GM23338 (cell line): Measurements from ENCODE around the gene CETN1. TPM values are rescaled to one million over a fixed set of nuclear protein-coding genes. Genes with fewer than 3 reads are reported as not detected.

ENCODE experiments used
- ATAC-seq: fragments of 200-7000 bp; cut with Tn5 transposase; 3 replicates; pipeline ENCODE4 v1.9.1; 2020
- DNase-seq: peaks from one replicate; pipeline ENCODE4 v3.0.0-alpha.2; 2015; ENCODE audit warnings: low spot score
- H2AFZ ChIP-seq: fragments of 200-600 bp; sonication (generic); 2 replicates; pipeline ENCODE4 v1.8.0; 2016; ENCODE audit warnings: antibody characterized with exemption, mild to moderate bottlenecking, moderate library complexity
- H3F3A ChIP-seq: fragments of 200-600 bp; sonication (generic); replicated peaks from 2 replicates; pipeline ENCODE4 v1.8.0; 2017; ENCODE audit warnings: antibody characterized with exemption, mixed run types, low read depth
- H3K27ac ChIP-seq: fragments of 200-600 bp; sonication (generic); 2 replicates; pipeline ENCODE4 v1.6.1; 2016; ENCODE audit warnings: low read depth
- H3K27me3 ChIP-seq: fragments of 200-600 bp; sonication (generic); 2 replicates; pipeline ENCODE4 v1.8.0; 2016; ENCODE audit warnings: mild to moderate bottlenecking, mixed run types, moderate library complexity; ENCODE audit not compliant: insufficient read depth
- H3K36me3 ChIP-seq: fragments of 200-600 bp; sonication (generic); 2 replicates; pipeline ENCODE4 v1.8.0; 2016; ENCODE audit warnings: mild to moderate bottlenecking; ENCODE audit not compliant: insufficient read depth
- H3K4me1 ChIP-seq: fragments of 200-600 bp; sonication (generic); 2 replicates; pipeline ENCODE4 v1.8.0; 2016; ENCODE audit warnings: mild to moderate bottlenecking, moderate library complexity; ENCODE audit not compliant: insufficient read depth
- H3K4me2 ChIP-seq: fragments of 200-600 bp; sonication (generic); 2 replicates; pipeline ENCODE4 v1.7.1; 2017; ENCODE audit warnings: mixed run types
- H3K4me3 ChIP-seq: fragments of 200-600 bp; sonication (generic); 2 replicates; pipeline ENCODE4 v1.6.1; 2016; ENCODE audit warnings: mixed run types
- H3K79me2 ChIP-seq: fragments of 200-600 bp; sonication (generic); replicated peaks from 2 replicates; pipeline ENCODE4 v1.8.0; 2017; ENCODE audit warnings: mild to moderate bottlenecking; ENCODE audit not compliant: insufficient read depth
- H3K9me2 ChIP-seq: fragments of 200-600 bp; sonication (generic); 2 replicates; pipeline ENCODE4 v1.8.0; 2017; ENCODE audit not compliant: insufficient read depth
- H4K20me1 ChIP-seq: fragments of 200-600 bp; sonication (generic); replicated peaks from 2 replicates; pipeline ENCODE4 v1.8.0; 2017; ENCODE audit warnings: mild to moderate bottlenecking; ENCODE audit not compliant: insufficient read depth
- H3K27ac Mint-ChIP-seq: 2 replicates; pipeline ENCODE4 v1.8.0; 2020; ENCODE audit warnings: inconsistent platforms, mild to moderate bottlenecking, moderate library complexity, mixed read lengths
- H3K27me3 Mint-ChIP-seq: 3 replicates; pipeline ENCODE4 v1.8.0; 2022; ENCODE audit warnings: low read depth, mild to moderate bottlenecking, moderate library complexity, mixed read lengths, inconsistent platforms; ENCODE audit not compliant: insufficient read depth, poor library complexity
- H3K36me3 Mint-ChIP-seq: 3 replicates; pipeline ENCODE4 v1.8.0; 2021; ENCODE audit warnings: low read depth, mild to moderate bottlenecking, inconsistent platforms, moderate library complexity, mixed read lengths
- H3K4me1 Mint-ChIP-seq: 3 replicates; pipeline ENCODE4 v1.8.0; 2020; ENCODE audit warnings: mild to moderate bottlenecking, inconsistent platforms, mixed read lengths
- H3K4me3 Mint-ChIP-seq: 3 replicates; pipeline ENCODE4 v1.8.0; 2021; ENCODE audit warnings: moderate library complexity, mild to moderate bottlenecking, inconsistent platforms, mixed read lengths
- H3K9me3 Mint-ChIP-seq: 3 replicates; pipeline ENCODE4 v1.8.0; 2020; ENCODE audit warnings: moderate library complexity, mild to moderate bottlenecking, inconsistent platforms, mixed read lengths
- CREB1 ChIP-seq: fragments of 250-450 bp; sonication (Bioruptor Pico); IDR thresholded peaks from 2 replicates; pipeline ENCODE4 v1.5.0; 2020; ENCODE audit warnings: low read depth, mild to moderate bottlenecking, moderate library complexity
- EZH2 ChIP-seq: fragments of 200-600 bp; sonication (generic); IDR thresholded peaks from one replicate; pipeline ENCODE4 v1.8.0; 2017; ENCODE audit warnings: antibody characterized with exemption, mild to moderate bottlenecking, low read depth; ENCODE audit not compliant: unreplicated experiment
- EZH2phosphoT487 ChIP-seq: fragments of 200-600 bp; sonication (generic); IDR thresholded peaks from one replicate; pipeline ENCODE4 v1.8.1; 2018; ENCODE audit warnings: antibody characterized with exemption; ENCODE audit not compliant: unreplicated experiment
- JUNB ChIP-seq: IDR thresholded peaks from one replicate; pipeline ENCODE4 v1.6.1; 2016; ENCODE audit warnings: antibody characterized with exemption; ENCODE audit not compliant: unreplicated experiment
- NANOG ChIP-seq: IDR thresholded peaks from 2 replicates; pipeline ENCODE4 v1.6.1; 2016; ENCODE audit warnings: antibody characterized with exemption, borderline replicate concordance
- POLR2AphosphoS5 ChIP-seq: IDR thresholded peaks from 2 replicates; pipeline ENCODE4 v1.6.1; 2016; ENCODE audit warnings: antibody characterized with exemption, low read depth
- STAT1 ChIP-seq: IDR thresholded peaks from one replicate; pipeline ENCODE4 v1.6.1; 2016; ENCODE audit warnings: antibody characterized with exemption; ENCODE audit not compliant: unreplicated experiment
- ZNF114 ChIP-seq: fragments of 250-450 bp; sonication (Bioruptor Pico); IDR thresholded peaks from 2 replicates; pipeline ENCODE4 v1.5.0; 2020; ENCODE audit warnings: mild to moderate bottlenecking, moderate library complexity
- ZNF331 ChIP-seq: fragments of 250-450 bp; sonication (Bioruptor Pico); IDR thresholded peaks from 2 replicates; pipeline ENCODE4 v1.5.0; 2020; ENCODE audit warnings: low read depth, mild to moderate bottlenecking, moderate library complexity
- polyA plus RNA-seq: library from polyadenylated mRNA; unstranded; fragments of >200 nt; fragmentation: Nextera tagmentation; extraction: Ambion mirVana; gene quantifications from 2 replicates; pipeline ENCODE4 v1.2.1, GENCODE V29; 2016
- total RNA-seq: library from RNA; depleted of rRNA; stranded (reverse); fragments of >200 nt; shearing (Covaris generic); gene quantifications from 2 replicates; pipeline ENCODE4 v1.2.3, GENCODE V29; 2014
- TF ChIP-seq, protein P1 (sequence below): IDR thresholded peaks from 2 replicates; pipeline ENCODE4 v1.6.1; 2016; ENCODE audit warnings: antibody characterized with exemption
- TF ChIP-seq, protein P2 (sequence below), 2 experiments: fragments of 200-600 bp in 1 of 2; sonication (generic) in 1 of 2; conservative IDR thresholded peaks; 2 replicates each; pipeline versions ENCODE4 v1.5.1 to v1.6.1; 2016 to 2017; ENCODE audit warnings: antibody characterized with exemption in 2 of 2, low read depth in 2 of 2, mild to moderate bottlenecking in 2 of 2, moderate library complexity in 1 of 2
- TF ChIP-seq, protein P3 (sequence below): IDR thresholded peaks from one replicate; pipeline ENCODE4 v1.6.1; 2018; ENCODE audit warnings: antibody characterized with exemption; ENCODE audit not compliant: unreplicated experiment
- TF ChIP-seq, protein P4 (sequence below): fragments of 250-450 bp; sonication (Bioruptor Pico); IDR thresholded peaks from 2 replicates; pipeline ENCODE4 v1.5.0; 2020; ENCODE audit warnings: mild to moderate bottlenecking, moderate library complexity

The CETN1 gene
- total and polyA plus RNA-seq, 2 experiments from 2014 or later = not detected

DNA sequence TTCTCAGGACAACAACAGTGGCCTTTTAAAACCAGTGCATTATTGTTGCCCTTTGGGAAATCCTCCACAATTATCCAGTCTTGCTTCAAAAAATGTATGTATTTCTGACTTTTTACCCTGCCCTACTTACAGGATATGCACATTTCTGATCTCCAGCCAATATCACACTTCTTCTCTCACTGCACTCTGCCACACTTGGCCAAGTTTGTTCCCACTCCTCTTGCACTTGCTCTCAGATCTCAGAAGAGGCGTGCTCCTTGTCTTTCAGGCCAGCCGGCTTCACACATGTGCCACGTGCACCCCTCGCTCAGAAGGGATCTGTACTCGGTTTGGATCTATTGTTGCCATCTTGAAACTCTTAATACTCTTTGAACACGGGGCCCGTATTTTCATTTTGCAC is 32.0 kb downstream of the CETN1 start:
- Mint-ChIP-seq H3K9me3 (no peaks in the 10 kb centered on the region), H3K4me3 (no peak overlapping the region), H3K4me1 (no peaks in the 10 kb centered on the region), H3K27me3 (no peaks in the 10 kb centered on the region), H3K27ac (no peak overlapping the region), H3K36me3 (no peaks in the 10 kb centered on the region)
- no peak overlapping the region for H3K4me2 ChIP-seq
- peaks cover 3% of the 10 kb centered on the region; the same call in 1 of the 2 replicates for H3K9me2 ChIP-seq
- no peak for ATAC-seq
- no peak overlapping the region for H3K27ac ChIP-seq
- H3K79me2 ChIP-seq = no peaks in the 10 kb centered on the region
- H3K27me3 ChIP-seq = no peaks in the 10 kb centered on the region
- H3K4me3 ChIP-seq = no peak overlapping the region
- H3F3A ChIP-seq = no peaks in the 10 kb centered on the region
- no peaks in the 10 kb centered on the region for H4K20me1 ChIP-seq
- no peaks in the 10 kb centered on the region for H3K4me1 ChIP-seq
- no peak for DNase-seq
- H2AFZ ChIP-seq = peak overlapping the region; percentile 72; the same call in 1 of the 2 replicates
- H3K36me3 ChIP-seq = no peaks in the 10 kb centered on the region
- TF ChIP-seq EZH2phosphoT487 (no peak), JUNB (no peak), POLR2AphosphoS5 (no peak), ZNF114 (CRISPR knock-in tag) (no peak), NANOG (no peak), CREB1 (CRISPR knock-in tag) (no peak), STAT1 (no peak), ZNF331 (no peak), EZH2 (no peak)
- TF ChIP-seq, protein P1, sequence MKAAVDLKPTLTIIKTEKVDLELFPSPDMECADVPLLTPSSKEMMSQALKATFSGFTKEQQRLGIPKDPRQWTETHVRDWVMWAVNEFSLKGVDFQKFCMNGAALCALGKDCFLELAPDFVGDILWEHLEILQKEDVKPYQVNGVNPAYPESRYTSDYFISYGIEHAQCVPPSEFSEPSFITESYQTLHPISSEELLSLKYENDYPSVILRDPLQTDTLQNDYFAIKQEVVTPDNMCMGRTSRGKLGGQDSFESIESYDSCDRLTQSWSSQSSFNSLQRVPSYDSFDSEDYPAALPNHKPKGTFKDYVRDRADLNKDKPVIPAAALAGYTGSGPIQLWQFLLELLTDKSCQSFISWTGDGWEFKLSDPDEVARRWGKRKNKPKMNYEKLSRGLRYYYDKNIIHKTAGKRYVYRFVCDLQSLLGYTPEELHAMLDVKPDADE = no peak
- TF ChIP-seq, protein P2, sequence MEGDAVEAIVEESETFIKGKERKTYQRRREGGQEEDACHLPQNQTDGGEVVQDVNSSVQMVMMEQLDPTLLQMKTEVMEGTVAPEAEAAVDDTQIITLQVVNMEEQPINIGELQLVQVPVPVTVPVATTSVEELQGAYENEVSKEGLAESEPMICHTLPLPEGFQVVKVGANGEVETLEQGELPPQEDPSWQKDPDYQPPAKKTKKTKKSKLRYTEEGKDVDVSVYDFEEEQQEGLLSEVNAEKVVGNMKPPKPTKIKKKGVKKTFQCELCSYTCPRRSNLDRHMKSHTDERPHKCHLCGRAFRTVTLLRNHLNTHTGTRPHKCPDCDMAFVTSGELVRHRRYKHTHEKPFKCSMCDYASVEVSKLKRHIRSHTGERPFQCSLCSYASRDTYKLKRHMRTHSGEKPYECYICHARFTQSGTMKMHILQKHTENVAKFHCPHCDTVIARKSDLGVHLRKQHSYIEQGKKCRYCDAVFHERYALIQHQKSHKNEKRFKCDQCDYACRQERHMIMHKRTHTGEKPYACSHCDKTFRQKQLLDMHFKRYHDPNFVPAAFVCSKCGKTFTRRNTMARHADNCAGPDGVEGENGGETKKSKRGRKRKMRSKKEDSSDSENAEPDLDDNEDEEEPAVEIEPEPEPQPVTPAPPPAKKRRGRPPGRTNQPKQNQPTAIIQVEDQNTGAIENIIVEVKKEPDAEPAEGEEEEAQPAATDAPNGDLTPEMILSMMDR (conservative IDR thresholded peaks at IDR 0.05; ENCODE audit: low read depth in 2 of 2) = no peak
- TF ChIP-seq, protein P3, sequence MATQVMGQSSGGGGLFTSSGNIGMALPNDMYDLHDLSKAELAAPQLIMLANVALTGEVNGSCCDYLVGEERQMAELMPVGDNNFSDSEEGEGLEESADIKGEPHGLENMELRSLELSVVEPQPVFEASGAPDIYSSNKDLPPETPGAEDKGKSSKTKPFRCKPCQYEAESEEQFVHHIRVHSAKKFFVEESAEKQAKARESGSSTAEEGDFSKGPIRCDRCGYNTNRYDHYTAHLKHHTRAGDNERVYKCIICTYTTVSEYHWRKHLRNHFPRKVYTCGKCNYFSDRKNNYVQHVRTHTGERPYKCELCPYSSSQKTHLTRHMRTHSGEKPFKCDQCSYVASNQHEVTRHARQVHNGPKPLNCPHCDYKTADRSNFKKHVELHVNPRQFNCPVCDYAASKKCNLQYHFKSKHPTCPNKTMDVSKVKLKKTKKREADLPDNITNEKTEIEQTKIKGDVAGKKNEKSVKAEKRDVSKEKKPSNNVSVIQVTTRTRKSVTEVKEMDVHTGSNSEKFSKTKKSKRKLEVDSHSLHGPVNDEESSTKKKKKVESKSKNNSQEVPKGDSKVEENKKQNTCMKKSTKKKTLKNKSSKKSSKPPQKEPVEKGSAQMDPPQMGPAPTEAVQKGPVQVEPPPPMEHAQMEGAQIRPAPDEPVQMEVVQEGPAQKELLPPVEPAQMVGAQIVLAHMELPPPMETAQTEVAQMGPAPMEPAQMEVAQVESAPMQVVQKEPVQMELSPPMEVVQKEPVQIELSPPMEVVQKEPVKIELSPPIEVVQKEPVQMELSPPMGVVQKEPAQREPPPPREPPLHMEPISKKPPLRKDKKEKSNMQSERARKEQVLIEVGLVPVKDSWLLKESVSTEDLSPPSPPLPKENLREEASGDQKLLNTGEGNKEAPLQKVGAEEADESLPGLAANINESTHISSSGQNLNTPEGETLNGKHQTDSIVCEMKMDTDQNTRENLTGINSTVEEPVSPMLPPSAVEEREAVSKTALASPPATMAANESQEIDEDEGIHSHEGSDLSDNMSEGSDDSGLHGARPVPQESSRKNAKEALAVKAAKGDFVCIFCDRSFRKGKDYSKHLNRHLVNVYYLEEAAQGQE = no peak
- TF ChIP-seq, protein P4, sequence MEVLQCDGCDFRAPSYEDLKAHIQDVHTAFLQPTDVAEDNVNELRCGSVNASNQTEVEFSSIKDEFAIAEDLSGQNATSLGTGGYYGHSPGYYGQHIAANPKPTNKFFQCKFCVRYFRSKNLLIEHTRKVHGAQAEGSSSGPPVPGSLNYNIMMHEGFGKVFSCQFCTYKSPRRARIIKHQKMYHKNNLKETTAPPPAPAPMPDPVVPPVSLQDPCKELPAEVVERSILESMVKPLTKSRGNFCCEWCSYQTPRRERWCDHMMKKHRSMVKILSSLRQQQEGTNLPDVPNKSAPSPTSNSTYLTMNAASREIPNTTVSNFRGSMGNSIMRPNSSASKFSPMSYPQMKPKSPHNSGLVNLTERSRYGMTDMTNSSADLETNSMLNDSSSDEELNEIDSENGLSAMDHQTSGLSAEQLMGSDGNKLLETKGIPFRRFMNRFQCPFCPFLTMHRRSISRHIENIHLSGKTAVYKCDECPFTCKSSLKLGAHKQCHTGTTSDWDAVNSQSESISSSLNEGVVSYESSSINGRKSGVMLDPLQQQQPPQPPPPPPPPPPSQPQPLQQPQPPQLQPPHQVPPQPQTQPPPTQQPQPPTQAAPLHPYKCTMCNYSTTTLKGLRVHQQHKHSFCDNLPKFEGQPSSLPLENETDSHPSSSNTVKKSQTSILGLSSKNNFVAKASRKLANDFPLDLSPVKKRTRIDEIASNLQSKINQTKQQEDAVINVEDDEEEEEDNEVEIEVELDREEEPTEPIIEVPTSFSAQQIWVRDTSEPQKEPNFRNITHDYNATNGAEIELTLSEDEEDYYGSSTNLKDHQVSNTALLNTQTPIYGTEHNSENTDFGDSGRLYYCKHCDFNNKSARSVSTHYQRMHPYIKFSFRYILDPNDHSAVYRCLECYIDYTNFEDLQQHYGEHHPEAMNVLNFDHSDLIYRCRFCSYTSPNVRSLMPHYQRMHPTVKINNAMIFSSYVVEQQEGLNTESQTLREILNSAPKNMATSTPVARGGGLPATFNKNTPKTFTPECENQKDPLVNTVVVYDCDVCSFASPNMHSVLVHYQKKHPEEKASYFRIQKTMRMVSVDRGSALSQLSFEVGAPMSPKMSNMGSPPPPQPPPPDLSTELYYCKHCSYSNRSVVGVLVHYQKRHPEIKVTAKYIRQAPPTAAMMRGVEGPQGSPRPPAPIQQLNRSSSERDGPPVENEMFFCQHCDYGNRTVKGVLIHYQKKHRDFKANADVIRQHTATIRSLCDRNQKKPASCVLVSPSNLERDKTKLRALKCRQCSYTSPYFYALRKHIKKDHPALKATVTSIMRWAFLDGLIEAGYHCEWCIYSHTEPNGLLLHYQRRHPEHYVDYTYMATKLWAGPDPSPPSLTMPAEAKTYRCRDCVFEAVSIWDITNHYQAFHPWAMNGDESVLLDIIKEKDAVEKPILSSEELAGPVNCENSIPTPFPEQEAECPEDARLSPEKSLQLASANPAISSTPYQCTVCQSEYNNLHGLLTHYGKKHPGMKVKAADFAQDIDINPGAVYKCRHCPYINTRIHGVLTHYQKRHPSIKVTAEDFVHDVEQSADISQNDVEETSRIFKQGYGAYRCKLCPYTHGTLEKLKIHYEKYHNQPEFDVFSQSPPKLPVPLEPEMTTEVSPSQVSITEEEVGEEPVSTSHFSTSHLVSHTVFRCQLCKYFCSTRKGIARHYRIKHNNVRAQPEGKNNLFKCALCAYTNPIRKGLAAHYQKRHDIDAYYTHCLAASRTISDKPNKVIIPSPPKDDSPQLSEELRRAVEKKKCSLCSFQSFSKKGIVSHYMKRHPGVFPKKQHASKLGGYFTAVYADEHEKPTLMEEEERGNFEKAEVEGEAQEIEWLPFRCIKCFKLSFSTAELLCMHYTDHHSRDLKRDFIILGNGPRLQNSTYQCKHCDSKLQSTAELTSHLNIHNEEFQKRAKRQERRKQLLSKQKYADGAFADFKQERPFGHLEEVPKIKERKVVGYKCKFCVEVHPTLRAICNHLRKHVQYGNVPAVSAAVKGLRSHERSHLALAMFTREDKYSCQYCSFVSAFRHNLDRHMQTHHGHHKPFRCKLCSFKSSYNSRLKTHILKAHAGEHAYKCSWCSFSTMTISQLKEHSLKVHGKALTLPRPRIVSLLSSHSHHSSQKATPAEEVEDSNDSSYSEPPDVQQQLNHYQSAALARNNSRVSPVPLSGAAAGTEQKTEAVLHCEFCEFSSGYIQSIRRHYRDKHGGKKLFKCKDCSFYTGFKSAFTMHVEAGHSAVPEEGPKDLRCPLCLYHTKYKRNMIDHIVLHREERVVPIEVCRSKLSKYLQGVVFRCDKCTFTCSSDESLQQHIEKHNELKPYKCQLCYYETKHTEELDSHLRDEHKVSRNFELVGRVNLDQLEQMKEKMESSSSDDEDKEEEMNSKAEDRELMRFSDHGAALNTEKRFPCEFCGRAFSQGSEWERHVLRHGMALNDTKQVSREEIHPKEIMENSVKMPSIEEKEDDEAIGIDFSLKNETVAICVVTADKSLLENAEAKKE (CRISPR knock-in tag) = no peak
